ENCODE data around the gene FBXO4.

DNA sequence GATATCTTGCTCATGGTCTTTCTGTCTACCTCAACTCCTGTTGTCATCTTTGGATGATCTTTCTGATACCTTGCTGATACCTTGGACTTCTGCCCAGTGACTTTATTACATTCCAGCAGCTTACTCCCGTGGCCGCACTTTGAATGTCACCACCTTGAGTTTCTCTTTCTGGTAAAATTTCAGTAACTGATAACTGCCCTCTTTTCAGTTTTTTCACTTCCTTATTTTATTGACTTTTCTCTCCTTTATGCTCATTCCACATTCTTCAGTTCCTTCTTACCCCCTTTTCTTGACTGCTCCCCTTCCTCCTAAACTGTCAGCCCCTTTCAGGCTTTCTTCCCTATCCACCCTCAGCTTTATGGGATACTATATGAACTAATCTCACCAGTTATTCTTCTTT, 7.0 kb upstream of the FBXO4 start:
- TF ChIP-seq TBP (IDR thresholded peaks at IDR 0.05; ENCODE audit: low read depth, low read length): no peak
- TF ChIP-seq POLR2A (IDR thresholded peaks at IDR 0.05; ENCODE audit: control extremely low read depth in 1 of 2, low read depth in 2 of 2, low read length in 2 of 2): no peak
- TF ChIP-seq, protein P1, sequence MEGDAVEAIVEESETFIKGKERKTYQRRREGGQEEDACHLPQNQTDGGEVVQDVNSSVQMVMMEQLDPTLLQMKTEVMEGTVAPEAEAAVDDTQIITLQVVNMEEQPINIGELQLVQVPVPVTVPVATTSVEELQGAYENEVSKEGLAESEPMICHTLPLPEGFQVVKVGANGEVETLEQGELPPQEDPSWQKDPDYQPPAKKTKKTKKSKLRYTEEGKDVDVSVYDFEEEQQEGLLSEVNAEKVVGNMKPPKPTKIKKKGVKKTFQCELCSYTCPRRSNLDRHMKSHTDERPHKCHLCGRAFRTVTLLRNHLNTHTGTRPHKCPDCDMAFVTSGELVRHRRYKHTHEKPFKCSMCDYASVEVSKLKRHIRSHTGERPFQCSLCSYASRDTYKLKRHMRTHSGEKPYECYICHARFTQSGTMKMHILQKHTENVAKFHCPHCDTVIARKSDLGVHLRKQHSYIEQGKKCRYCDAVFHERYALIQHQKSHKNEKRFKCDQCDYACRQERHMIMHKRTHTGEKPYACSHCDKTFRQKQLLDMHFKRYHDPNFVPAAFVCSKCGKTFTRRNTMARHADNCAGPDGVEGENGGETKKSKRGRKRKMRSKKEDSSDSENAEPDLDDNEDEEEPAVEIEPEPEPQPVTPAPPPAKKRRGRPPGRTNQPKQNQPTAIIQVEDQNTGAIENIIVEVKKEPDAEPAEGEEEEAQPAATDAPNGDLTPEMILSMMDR (IDR thresholded peaks at IDR 0.05; ENCODE audit: control extremely low read depth in 1 of 3, insufficient read depth in 1 of 3, low read depth in 1 of 3, low read length in 3 of 3): no peak
- TF ChIP-seq EZH2 (IDR thresholded peaks at IDR 0.05; ENCODE audit: low read depth, low read length, severe bottlenecking): no peak
- TF ChIP-seq, protein P2, sequence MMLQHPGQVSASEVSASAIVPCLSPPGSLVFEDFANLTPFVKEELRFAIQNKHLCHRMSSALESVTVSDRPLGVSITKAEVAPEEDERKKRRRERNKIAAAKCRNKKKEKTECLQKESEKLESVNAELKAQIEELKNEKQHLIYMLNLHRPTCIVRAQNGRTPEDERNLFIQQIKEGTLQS (IDR thresholded peaks at IDR 0.05; ENCODE audit: insufficient read depth, low read depth, low read length): no peak
- TF ChIP-seq CEBPB (IDR thresholded peaks at IDR 0.05; ENCODE audit: low read depth, low read length): no peak
- no peak for TF ChIP-seq SIRT6 (IDR thresholded peaks at IDR 0.05; ENCODE audit: low read length)
- no peak for TF ChIP-seq FOSL1 (IDR thresholded peaks at IDR 0.05; ENCODE audit: insufficient read depth, low read depth, low read length)

Measured in H1 (cell line).